ENCODE results near the gene CHMP2A.

- TF ChIP-seq CTCF (IDR thresholded peaks at IDR 0.05 in 8 of 11, conservative IDR thresholded peaks at IDR 0.05 in 3 of 11) (no peak), POLR2A (IDR thresholded peaks at IDR 0.05) (no peak)
These were observed 31.3 kb upstream of the CHMP2A start for GRCh38 chr19:58586133-58586765.
